Measurements from ENCODE around the gene HTR7. TPM values are rescaled to one million over a fixed set of nuclear protein-coding genes. Genes with fewer than 3 reads are reported as not detected.

The HTR7 gene
- total RNA-seq = under 0.01 and 0.10 TPM in 2 replicates

DNA sequence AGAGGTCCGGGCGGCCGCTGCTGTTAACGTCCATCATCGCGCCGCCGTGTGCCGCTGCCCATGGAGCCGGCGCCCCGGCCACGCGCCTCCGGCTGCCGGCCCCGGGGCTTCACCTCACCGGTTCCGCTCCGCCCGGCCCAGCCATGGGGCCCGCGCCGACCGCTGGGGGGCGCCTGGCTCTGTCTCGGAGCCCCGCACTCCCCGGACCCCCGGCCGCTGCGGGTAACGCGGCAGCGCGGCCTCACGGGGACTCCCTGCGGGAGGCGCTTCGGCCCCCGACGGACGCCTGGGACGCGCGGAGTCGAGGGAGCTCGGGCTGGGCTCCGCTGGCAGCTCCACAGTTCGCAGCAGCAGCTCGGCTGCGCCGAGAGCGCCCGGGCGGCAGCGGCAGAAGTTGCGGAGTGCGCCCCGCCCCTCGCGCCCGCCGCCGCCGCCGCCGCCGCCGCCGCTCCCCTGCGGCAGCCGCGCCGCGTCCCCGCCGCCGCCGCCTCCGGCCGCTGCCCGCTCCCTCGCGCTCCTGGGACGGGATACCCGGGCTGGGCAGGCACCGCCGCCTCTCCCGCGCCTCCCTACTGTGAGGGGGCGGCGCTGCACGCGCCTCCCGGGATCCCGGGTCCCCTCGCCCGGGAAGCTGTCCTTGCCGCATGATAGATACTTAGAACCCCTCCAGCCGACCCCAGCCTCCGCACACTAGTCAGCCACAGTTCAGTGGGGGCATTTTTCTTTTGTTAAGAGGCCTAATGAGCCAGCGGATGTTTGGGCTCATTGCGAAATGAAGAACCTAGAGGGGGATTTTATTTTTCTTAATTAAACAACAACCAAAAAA lies at the start of gene HTR7:
TSS of gene HTR7 (minus strand) at position 405 of the 826 bp plus-strand sequence. CDS start at position 37, 368 bp downstream.

DNA sequence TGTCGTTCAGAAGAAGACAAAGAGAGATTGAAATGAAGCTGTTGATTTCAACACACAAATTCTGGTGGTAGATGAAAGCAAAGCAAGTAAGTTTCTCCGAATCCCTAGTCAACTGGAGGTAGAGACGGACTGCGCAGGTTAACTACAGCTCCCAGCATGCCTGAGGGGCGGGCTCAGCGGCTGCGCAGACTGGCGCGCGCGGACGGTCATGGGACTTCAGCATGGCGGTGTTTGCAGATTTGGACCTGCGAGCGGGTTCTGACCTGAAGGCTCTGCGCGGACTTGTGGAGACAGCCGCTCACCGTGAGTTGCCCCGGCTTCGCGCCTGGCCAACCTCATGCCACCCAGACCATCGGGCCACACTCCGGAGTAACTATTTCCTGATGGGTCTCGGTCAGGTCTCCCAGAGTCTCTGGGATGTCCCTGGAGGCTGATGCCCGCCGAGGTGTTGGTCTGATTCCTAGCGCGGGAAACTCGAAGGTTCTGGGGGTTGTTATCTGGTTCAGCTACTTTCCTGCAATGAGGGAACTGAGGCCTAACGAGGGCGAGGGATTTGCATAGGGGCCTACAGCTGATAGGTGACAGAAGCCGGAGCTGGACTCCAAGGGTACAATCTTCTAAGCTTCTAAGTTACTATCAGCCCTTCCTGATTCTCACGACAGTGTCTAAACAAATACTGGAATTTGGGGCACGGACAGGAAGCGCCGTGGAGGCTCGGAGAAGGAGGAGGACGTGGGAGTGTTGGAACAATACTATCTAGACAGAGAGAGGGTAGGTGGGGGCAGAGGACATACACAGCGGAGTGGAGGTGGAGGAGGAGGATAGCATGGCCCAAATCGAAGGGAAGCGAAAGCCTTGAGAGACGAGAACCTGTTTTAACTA lies 14.2 kb upstream of the HTR7 start, which contains the start of gene RPP30:
TSS of gene RPP30 (plus strand) at position 209 of the 882 bp plus-strand sequence. CDS start at position 222, 13 bp downstream.

Small RNAs within 50 kb of the gene (small RNA-seq; reads per million reads assigned to genes)
- gene RF00019 = not detected

Other genes with a start within 250 kb of the HTR7 start
- gene RPP30, start 13.9 kb upstream of the HTR7 start, total RNA-seq = 31.0 and 38.4 TPM in 2 replicates
- 528 and 752 TPM in 2 replicates for gene ANKRD1, start 63.0 kb upstream of the HTR7 start, total RNA-seq

Measured in vein endothelial cell (primary cell).